NCI-H748 (cell line): ENCODE measurements around the gene CD22.

Experiments
- DNase-seq: peaks from one replicate; lab custom pipeline; 2025; ENCODE audit not compliant: unreplicated experiment; lab: John Stamatoyannopoulos, UW

Gene CD22

DNA sequence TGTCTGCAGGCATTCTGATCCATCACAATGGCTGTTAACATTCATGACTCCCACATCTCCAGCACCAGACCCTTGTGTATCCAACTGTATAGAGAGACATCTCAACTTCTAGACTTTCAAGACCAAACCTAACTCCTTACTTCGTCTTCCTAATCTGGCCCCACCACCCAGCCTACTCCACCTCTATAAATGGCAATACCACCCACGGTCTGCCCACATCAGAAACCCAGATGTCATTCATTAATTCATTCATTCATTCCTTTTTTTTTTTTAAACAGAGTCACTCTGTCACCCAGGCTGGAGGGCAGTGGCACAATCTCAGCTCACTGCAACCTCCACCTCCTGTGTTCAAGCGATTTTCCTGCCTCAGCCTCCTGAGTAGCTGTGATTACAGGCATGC, 52.3 kb downstream of the CD22 start:
- no peak for DNase-seq

GRCh38 chr19:35381926-35382325, 52.9 kb downstream of the CD22 start:
- DNase-seq = no peak

- DNase-seq = no peak
These were observed 54.5 kb downstream of the CD22 start for GRCh38 chr19:35383536-35383935.

- DNase-seq = no peak
These were observed 59.5 kb downstream of the CD22 start for GRCh38 chr19:35388277-35389054.

DNA sequence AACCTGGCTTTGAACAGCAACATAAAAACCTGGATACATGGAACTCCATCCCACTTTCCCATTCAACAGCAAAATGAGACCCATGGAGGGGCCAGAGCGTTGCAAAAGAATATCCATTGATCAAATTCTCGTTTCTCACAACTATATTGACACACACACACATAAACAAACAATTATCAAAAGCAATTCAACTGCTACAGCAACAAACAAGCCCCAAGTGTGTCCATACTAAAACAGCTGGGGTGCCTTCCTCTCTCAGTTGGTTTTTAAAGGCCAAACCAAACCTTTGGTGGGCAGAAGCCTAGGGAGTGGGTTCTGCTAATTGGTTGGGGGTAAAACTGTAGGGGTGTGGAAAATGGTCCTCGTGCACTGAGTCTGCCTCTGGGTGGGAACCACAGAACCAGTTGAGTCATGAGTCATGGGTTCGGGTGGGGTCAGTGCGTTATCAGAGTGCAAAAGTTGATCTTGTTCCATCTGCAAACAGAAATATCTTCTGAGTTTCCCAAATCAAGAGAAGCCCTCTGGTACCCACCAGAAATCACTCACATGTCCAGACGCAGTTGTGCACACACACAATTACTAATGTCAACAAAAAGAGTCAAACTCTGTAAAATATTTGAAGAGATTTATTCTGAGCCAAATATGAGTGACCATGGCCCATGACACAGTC, 60.3 kb downstream of the CD22 start:
- no peak for DNase-seq

DNA sequence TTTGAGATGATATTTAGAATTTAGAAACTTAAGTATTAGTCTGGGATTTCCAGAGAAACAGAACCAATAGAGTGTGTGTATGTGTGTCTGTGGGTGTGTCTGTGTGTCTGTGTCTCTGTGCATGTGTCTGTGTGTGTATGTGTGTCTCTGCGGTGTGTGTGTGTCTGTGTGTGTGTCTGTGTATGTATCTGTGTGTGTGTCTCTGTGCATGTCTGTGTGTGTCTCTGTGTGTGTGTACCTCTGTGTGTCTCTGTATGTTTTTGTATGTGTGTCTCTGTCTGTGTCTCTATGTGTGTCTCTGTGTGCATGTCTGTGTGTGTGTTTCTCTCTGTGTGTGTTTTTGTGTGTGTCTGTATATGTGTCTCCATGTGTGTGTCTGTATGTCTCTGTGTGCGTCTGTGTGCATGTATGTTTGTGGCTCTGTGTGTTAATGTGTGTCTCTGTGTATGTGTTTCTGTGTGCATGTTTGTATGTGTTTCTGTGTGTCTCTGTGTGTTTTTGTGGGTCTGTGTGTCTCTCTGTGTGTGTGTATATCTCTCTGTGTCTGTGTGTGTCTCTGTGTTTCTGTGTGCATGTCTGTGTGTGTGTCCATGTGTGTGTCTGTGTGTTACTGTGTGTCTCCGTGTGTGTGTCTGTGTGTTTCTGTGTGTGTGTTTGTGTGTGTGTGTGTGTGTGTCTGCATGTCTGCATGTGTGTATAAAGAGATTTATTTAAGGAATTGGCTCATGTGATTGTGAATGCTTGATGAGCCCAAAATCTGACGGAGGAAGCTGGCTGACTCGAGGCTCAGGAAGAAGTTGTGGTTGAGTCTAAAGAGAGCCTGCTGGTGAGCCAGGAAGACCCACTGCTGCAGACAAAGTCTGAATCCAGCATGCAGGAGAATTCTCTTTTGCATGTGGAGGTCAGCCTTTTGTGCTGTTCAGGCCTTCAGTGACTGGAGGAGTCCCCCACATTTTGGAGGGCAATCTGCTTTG, 64.0 kb downstream of the CD22 start:
- no peak for DNase-seq

- DNase-seq = no peak
These were observed 66.6 kb downstream of the CD22 start for GRCh38 chr19:35395382-35396199.

GRCh38 chr19:35396240-35396885, 67.4 kb downstream of the CD22 start:
- DNase-seq = no peak
